AG10803 (cell line): ENCODE data around the gene PACC1.
A peak's percentile ranks its signal among the peaks of the same experiment; 100 is the strongest.

Experiments
- DNase-seq: peaks from one replicate; pipeline ENCODE4 v3.0.0; 2010; ENCODE audit warnings: low read depth
- H3K4me3 ChIP-seq: 2 replicates; pipeline ENCODE4 v1.5.1; 2011; ENCODE audit warnings: mild to moderate bottlenecking, low read length, control low read depth
- TF ChIP-seq, protein P1 (sequence below): conservative IDR thresholded peaks from 2 replicates; pipeline ENCODE4 v1.5.1; 2011; ENCODE audit warnings: mild to moderate bottlenecking, low read length, control low read depth, inconsistent platforms

PACC1 gene

DNA sequence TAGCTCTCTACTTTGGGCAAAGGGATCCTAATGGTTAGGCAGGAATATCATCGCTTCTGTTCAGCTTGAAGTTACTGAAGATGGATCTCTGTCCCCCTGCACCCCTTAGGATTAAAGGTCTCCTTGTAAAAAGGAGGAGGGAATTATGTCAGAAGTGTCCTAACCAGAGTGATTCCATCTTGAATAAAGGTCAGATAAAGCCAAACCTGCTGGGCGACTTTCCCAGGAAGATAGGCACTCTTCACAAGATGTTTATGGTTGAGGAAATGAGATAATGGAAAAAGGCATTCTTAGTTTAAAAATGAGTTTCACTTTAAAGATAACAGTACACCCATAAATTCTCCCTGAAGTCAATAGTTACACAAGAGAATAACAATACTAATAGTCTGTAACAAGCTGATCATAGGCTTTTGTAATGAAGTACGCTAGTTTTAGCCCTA is 16.3 kb upstream of the PACC1 start:
- DNase-seq, result no peak
- TF ChIP-seq, protein P1, sequence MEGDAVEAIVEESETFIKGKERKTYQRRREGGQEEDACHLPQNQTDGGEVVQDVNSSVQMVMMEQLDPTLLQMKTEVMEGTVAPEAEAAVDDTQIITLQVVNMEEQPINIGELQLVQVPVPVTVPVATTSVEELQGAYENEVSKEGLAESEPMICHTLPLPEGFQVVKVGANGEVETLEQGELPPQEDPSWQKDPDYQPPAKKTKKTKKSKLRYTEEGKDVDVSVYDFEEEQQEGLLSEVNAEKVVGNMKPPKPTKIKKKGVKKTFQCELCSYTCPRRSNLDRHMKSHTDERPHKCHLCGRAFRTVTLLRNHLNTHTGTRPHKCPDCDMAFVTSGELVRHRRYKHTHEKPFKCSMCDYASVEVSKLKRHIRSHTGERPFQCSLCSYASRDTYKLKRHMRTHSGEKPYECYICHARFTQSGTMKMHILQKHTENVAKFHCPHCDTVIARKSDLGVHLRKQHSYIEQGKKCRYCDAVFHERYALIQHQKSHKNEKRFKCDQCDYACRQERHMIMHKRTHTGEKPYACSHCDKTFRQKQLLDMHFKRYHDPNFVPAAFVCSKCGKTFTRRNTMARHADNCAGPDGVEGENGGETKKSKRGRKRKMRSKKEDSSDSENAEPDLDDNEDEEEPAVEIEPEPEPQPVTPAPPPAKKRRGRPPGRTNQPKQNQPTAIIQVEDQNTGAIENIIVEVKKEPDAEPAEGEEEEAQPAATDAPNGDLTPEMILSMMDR, result no peak
- H3K4me3 ChIP-seq, result no peak overlapping the region

- H3K4me3 ChIP-seq, result no peak overlapping the region
- DNase-seq, result peak; percentile 33
- TF ChIP-seq, protein P1, result no peak
Observed at GRCh38 chr1:212430416-212430815, 15.7 kb upstream of the PACC1 start.

DNA sequence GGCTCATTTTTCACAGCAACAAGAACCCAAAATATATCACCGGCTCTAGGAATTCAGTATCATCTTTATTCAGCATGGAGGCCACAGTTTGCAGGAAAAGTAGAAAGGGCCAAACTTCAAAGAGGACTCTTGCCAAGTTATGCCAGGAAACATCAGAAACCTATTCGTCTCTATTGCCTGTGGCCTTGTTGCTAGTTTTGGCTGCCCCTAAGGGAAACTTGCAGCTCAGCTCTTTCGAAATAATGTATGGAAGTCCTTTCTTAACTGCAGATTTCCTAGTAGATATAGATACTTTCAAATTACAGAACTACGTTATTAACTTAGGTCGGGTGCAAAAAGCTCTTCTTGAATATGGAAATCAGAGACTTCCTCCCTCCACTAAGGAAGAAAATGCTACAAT is 13.8 kb upstream of the PACC1 start:
- no peak for DNase-seq

DNA sequence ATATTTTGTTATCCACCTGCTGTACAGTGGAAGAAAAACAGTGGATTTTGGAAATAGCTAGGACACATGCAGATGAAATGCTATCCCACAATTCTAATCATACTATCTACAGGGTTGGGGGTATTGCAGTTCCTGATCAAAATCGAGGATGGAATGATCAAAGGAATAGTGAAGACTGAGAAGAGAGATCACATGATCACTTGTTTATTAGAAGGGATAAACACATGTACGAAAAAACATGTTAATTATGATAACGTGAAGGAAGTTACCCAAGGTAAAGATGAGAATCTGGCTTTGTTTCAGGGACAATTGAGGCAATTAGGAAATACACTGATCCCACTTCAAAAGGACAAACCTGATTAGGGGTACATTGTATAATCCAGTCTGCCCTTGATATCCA is 9.2 kb upstream of the PACC1 start:
- TF ChIP-seq, protein P1, result no peak
- no peak for DNase-seq
- no peak overlapping the region for H3K4me3 ChIP-seq

More for the DNA sequence above, 13.8 kb upstream of the PACC1 start:
- TF ChIP-seq, protein P1, result no peak
- no peak overlapping the region for H3K4me3 ChIP-seq

DNA sequence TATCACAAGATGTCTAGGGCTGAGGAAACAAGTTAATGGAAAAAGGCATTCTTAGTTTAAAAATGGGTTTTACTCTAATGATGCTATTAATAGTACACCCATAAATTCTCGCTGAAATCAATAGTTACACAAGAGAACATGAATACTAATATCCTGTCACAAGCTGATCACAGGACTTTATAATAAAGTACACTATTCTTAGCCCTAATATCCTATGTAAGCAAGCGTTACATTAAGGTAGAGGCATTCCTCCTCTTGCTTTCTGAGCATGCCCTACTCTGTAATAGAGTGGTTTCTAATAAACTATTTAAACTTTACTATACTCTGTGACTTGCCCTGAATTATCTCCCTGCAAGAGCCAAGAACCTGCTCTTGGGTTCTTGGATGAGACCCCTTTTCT is 6.5 kb upstream of the PACC1 start:
- TF ChIP-seq, protein P1, result no peak
- DNase-seq, result no peak
- no peak overlapping the region for H3K4me3 ChIP-seq

- peak overlapping the region; percentile 88 for H3K4me3 ChIP-seq
- TF ChIP-seq, protein P1, result no peak
- DNase-seq, result no peak
Observed at GRCh38 chr1:212415107-212415841, 588 bp upstream of the PACC1 start.

GRCh38 chr1:212413902-212414327 is 771 bp downstream of the PACC1 start:
- TF ChIP-seq, protein P1, result no peak
- DNase-seq, result peak; percentile 11
- peak overlapping the region; percentile 88 for H3K4me3 ChIP-seq
